GM21447 (cell line): ENCODE data around the gene SH2D3A.
A peak's percentile ranks its signal among the peaks of the same experiment; 100 is the strongest.
"Not testable (repeated sequence)": the region's sequence is repeated elsewhere in the genome, so short reads cannot be mapped to it uniquely, and the experiment has no call there.

Experiments used
- ATAC-seq: cut with Tn5 transposase; IDR thresholded peaks from one replicate; pipeline ENCODE4 v1.9.1; 2021; ENCODE audit not compliant: unreplicated experiment

Gene SH2D3A

DNA sequence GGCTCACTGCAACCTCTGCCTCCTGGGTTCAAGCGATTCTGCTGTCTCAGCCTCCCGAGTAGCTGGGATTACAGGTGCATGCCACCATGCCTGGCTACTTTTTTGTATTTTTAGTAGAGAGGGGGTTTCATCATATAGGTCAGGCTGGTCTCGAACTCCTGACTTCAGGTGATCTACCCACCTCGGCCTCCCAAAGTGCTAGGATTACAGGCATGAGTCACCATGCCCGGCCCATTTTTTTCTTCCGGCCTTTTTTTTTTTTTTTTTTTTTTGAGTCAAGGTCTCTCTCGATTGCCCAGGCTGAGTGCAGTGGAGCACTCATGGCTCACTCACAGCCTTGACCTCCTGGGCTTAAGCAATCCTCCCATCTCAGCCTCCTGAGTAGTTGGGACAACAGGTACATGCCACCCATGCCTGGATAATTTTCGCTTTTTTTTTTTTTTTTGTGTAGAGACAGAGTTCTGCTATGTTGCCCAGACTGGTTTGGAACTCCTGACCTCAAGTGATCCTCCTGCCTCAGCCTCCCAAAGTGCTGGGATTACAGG, 4.9 kb downstream of the SH2D3A start:
- ATAC-seq: not testable (repeated sequence)

DNA sequence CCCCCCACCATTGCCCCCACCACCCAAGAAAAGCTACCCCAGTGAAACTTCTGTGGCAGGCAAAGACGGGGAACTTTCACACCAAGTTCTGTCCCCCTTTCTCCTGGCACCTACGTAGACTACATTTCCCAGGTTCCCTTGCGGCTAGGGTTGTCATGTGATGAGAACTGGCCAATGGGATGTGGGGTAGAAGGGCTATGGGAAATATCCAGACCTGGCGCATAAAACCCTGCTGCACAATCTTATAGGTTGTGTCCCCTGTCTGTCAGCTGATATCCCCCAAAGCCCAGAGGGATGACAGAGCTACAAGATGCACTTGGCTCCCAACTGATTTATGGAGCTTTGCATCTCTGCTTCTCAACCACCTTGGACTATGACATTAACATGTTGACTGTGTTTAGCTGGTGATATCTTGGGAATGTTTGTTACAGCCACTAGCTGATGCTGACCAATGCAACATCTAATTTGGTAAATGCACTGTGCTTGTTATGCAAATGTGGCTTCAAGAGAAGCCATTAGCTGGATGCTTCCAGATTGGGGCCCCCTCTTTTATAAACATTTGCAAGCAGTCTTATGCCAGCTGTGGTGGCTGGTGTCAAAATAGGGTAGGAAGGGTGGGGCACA, 6.1 kb downstream of the SH2D3A start:
- no peak for ATAC-seq

DNA sequence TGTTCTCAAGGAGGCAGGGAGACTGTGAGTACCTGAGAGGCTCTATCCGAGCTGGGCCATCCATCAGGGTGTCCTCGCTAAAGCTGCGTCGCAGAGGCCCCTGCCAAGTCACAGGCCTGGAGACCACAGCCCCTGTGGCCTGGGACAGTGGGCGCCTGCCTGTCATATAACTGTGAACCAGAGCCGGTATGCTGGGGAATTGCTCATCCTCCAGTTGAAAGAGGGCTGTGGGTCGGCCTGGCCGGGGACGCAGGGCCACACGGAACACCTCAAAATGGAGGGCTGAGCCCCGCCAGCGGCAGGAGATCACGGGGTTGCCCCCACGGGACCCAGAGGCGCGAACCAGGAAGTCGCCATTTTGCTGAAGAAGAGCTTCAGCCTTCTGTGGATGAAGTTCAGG, 6.6 kb downstream of the SH2D3A start:
- ATAC-seq: no peak

DNA sequence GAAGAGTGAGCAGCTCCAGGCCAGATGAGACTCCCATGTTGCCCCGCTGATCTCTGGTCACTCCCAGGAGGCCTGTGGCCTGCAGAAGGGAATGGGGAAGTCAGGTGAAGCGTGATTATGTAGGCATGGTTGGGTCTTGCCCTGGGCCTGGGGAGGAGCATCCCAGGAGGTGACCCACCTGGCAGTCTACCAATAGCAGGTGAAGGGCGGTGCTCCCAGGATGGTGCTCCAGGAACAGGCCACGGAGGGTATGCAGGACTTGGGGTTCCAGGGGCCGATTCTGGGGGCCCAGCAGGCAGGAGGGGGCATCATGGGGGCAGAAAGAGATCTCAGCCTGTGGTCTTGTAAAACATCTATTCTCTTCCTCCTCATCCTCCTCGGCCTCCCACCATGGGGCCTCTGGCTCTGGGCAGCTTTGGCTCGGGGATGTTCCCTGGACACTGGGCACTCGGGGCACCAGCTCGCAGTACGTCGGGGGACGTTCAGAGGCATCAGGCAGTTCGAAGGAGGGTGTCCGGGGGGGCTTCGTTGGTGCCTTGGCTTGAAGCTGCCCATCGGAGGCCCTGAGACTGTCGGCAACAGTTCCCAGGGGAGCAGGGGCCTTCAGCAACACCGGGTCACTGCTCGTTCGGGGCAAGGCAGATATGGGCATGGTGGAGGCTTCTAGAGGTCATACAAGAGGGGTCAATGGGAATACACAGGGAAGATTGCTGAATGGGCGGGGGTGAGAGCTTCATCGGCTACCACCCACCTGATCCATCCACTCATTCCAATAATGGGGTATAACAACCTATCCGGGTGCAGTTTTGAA, 12.4 kb downstream of the SH2D3A start:
- ATAC-seq: no peak

DNA sequence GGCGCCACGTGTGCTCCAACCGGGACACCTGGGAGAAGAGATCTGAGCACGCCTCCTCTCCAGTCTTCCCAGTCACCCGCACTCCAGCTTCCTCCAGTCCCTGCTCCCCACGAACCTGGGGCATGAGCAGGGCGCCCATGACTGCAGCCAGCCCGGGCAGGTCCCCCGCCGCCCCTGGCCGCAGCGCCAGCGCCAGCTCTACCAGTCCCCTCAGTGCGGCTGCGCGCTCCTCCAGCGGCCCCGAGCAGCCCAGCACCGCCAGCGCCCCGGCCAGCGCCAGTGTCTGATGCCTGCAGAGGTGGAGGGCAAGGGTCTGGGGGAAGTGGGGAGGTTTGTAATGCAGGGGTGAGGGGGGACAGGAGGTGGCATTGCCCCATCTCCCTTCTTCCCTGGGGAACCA, 13.1 kb downstream of the SH2D3A start:
- no peak for ATAC-seq

DNA sequence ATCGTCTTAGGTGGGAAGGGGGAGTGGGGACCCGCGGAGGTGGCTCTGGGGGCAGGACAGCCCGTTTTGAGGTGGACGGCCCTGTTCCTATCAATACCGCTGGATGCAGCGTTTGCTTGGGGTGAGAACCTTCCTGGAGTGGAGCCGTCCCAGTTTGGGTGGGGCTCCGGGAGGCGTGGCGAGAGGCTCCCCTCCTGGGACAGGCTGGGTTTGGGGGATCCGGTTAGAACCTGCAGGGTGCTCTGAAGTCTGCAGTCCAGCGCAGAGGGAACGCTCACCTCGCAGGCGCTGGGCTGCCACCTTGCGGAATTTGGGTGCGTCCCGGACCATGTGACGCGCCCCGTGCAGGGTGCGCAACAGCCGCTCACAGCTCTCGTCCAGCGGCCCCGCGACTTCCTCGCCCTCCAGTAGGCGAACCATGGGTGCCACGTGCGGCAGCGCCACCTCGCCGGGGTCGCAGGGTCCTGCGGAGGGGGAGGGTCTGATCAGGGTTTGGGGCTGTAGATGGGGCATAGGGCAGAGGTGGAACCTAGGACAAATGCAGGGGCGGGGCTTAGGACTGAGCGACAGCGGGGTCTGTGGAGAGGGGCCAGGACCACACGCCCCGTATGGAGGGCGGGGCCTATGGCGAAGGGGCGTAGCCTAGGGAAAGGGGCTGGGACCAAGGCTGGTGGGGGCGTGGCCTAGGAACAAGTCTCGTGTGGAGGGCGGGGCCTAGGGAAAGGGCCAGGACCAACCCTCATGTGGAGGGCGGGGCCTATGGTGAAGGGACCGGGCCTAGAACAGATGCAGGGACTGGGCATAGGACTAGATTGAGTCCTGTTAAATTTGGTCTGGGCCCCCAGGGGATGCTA, 13.8 kb downstream of the SH2D3A start:
- ATAC-seq: peak; percentile 71

DNA sequence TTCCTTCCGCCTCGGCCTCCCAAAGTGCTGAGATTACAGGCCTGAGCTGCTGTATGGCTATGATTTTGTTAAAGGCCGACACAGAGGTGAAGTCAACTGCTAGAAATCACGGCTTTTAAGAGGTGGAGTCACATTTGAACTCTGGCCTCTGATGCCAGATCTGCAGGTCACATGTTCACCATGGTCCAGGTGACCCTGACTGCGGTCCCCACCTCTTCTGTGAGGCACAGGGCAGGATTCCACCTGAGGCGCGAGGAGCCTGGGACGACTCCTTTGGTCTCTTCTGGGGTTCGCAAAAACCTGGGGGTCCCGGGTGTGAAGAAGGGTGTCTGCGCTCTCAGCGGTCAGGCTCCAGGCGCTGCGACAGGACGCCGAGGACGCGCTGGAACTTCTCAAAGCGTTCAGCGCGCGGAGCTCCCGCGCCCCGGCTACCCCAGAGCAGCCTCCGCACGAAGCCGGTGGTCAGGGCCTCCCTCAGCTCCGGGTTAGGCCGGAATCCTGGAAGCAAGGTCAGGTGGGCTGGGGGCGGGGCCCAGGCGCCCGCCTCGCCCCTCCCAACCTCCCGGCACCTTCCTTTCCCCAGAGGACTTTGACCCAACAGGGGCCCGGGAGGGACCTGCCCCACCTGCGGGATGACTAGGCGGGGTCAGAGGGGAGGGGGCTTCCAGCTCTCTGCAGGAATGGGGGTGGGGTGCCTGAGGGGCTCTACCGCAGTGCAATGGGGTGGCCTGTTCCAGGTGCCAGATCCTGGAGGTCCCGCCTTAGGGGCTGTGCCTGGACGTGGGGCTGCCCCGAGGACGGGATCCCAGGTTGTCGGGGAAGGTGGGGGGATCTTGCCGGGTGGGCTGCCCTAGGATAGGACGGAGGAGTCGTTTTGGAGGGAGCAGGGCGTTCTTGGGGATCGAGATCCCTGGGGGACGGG, 14.7 kb downstream of the SH2D3A start:
- no peak for ATAC-seq

DNA sequence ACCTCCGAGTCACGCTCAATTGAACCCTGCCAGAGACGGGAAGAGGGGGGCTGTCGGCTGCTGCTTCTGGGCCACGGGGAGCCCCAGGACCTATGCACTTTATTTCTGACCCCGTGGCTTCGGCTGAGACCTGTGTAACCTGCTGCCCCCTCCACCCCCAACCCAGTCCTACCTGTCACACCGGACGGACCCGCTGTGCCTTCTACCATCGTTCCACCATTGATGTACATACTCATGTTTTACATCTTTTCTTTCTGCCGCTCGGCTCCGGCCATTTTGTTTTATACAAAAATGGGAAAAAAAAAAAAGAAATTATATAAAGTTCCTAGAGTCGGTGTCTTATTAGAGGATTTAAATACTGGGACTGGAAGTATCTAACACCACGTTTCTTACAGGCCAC, 16.0 kb downstream of the SH2D3A start:
- ATAC-seq: no peak

DNA sequence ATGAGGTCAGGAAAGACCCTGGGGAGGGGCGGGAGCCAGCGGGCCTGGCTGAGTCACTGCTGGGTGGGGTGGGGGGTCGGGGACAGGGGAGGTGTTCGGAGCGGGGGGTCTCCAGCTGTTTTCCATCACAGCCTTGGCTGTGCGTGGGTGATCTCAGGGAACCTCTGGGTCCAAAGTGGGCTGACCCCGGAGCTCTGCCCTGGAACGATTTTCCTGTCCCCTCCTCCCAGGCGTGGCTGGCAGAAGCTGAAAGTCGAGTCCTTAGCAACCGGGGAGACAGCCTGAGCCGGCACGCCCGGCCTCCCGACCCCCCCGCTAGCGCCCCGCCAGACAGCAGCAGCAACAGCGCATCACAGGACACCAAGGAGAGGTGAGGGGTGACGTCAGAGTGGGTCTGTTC, 17.2 kb downstream of the SH2D3A start:
- ATAC-seq: no peak

DNA sequence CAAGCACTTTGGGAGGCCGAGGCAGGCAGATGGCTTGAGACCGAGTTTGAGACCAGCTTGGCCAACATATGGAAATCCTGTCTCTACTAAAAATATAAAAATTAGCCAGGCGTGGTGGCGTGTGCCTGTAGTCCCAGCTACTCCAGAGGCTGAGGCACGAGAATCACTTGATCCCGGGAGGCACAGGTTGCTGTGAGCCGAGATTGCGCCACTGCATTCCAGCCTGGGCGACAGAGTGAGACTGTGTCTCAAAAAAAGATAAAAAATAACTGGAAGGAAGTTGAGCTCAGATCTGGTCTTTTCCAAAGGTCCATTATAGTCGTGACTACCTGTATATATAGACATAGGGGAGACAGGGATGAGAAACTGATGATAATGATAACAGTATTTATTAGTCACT, 18.7 kb downstream of the SH2D3A start:
- ATAC-seq: not testable (repeated sequence)

DNA sequence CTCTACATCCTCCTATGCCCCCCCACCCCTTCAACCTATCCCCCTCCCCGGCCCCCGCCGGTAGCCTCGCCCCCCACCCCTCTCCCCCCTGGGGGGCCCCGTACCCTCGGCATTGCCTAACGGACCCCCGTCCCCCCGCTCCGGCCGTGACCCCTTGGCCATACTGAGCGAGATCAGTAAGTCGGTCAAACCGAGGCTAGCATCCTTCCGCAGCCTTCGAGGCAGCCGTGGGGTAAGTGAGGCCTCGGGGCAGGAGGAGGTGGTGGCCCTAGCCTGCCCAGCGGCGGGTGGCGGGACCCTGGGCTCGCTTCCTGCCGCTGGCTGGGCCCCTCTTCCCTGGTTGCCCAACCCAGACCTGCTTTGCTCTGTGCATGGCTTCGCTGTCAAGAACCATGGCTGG, 21.3 kb downstream of the SH2D3A start:
- no peak for ATAC-seq

DNA sequence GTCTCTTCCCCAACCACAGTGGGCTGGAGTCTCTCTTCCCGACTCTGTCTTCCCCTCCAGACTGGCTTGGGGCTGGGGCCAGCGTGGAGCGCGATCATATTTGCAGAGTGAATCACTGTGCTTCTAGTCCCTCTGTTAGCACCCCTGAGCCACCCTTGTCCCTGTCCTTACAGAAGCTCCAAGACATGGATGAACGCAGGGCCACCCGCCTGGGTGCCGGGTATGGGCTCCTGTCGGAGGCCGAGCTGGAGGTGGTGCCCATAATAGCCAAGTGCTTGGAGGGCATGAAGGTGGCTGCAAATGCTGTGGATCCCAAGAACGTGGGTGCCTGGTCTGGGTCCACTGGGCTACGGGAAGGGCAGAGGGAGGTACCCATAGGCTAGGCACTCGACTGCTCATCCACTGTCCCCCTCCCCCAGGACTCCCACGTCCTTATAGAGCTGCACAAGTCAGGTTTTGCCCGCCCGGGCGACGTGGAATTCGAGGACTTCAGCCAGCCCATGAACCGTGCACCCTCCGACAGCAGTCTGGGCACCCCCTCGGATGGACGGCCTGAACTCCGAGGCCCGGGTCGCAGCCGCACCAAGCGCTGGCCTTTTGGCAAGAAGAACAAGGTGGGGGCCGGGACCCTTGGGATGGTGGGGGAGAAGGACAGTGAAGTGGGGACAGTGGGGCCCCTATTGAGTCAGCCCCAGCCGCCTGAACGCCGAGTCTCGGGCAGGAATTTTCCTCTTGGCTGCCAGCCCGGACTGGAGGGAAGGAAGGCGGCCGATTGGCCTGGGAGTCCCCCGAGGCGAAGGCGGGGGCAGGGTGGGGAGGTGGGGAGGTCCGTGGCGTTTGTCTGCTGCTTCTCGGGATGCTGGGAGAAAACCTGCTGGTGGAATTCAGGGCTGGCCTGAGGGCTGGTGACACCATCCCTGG, 22.6 kb downstream of the SH2D3A start:
- no peak for ATAC-seq

DNA sequence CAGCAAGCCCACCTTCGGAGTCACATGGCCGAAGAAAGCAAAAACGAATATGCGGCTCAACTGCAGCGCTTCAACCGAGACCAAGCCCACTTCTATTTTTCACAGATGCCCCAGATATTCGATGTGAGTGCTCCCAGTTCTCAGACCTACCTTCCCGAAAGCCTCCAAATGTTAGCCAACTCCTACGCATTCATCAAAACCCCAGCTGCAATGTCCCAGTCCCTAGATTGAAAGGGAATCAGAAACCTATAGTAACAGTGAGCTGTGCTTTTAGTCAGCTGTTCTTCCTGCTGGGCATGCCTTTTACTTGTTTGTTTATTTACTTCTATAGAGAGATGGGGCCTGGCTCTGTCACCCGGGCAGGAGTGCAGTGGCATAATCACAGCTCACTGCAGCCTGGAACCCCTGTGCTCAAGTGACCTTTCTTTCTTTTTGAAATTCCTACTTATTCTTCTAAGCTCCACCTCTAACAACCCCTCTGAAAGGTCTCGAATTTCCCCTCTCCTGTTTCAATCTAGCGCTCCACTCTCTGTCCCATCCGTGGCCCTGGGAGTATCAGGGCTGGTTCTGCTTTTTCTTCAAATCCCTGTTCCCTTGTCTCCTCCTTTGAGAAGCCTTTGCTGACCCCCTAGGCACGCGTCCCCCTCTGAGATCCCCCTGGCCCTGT, 23.4 kb downstream of the SH2D3A start:
- ATAC-seq: no peak

DNA sequence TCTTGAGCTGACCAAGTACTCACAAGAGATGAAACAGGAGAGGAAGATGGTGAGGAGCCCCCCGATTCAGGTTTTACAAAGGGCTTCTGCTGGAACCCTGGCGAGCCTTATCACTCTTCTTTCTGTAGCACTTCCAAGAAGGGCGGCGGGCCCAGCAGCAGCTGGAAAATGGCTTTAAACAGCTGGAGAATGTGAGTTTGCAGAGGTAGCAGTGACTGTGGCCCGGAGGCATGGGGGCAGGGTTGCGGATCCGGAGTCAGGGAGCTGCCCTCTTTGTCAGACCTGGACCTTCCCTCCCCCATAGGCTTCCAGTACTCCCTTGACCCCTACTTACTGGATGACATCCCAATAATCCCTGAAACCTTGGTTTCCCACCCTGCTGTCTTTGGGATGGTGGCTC, 24.2 kb downstream of the SH2D3A start:
- ATAC-seq: no peak

DNA sequence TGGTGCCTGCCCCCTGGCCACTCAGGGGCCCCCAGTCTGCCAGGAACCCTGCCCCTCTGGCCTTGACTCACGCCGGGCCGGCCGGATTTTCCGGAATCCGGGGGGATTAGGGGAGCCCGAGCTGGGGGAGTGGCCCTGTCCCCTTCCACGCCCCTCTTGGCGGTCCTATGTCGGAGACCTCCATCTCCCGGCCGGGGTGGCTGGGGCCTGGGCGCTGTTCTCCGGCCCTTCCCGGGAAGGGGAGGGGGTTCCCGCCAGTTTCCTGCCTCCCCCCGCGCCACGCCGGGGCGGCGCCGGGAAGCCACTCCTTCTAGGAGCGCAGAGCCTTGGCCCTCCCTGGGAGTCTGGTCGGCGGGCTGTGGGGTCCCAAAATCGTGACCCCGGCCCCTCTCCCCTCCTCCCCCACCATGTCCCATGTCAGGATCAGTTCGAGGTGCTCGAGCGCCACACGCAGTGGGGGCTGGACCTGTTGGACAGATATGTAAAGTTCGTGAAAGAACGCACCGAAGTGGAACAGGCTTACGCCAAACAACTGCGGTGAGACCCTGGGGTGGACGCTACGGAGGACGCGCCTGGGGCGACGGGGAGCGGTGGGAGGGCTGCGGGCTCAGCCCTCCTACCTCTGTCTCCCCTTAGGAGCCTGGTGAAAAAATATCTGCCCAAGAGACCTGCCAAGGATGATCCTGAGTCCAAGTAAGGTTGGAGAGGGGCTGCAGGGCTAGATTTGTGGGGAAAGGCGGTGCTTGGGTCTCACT, 26.5 kb downstream of the SH2D3A start:
- no peak for ATAC-seq

DNA sequence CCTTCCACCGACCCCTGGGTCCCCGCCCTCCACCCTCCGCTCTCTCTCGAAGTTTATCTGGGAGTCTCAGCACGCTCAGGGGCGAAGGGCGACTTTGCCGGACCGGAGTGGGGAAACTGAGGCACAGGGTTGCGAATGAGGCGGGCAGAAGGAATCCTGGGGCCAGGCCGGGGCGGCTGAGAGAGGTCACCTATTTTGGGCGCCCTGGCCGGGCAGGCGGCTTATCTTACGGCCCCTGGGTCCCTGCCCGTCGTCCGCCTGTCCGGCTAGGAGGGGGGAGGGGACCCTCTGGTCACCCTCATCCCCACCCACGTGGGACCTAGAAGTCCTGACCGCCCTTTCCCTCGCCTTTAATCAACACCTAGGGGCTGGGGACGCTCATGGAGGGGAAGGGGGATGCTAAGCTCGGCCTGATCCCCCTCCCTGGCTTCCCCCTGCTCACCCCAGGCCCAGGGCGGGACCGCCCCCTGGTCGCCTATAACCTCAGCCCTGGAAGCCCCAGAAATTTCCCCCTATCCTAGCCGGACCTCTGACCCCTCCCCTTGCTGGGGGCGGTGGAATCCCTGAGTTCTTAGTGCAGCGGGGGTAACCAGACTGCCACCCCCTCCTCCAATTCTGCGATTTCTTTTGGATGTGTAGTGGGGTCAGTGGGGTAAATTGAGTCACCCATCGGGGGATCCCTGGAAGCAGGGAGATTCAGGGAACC, 27.2 kb downstream of the SH2D3A start:
- ATAC-seq: no peak

DNA sequence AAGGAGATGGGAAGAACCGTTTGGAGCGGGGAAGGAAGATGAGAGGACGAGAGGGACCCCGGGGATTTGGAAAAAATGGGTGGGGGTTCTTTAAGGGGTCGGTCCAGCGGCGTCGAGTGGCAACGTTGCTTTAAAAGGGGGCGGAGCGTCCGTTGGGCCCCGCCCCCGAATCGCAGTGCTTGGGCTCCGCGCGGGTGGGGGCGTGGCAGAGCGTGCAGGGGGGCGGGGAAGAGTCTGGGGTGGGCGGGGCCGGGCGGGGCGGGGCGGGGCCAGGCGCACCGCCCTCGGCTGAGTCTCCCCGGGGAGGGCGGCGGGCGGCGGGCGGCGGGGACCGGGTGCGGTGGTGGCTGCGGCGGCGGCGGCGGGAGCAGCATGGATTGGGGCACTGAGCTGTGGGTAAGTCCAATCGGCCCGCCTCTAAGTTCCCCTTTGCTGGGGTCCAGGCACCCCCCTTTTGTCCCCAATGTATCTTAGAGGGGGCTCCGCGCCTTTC, 27.8 kb downstream of the SH2D3A start, which contains the start of gene TRIP10:
TRIP10 (plus strand) TSS at position 291 of the 493 bp plus-strand sequence; CDS start at position 373, 82 bp downstream.
- ATAC-seq: no peak
